ENCODE measurements around the gene ARRDC5. TPM values are rescaled to one million over a fixed set of nuclear protein-coding genes. Genes with fewer than 3 reads are reported as not detected.

Gene ARRDC5
- total and polyA plus RNA-seq, 12 donors = 0.06 to 1.1 (median 0.24) TPM; not detected in 2

GRCh38 chr19:4930664-4931063 lies 28.0 kb upstream of the ARRDC5 start:
- Histone ChIP-seq H3K27ac (peak overlapping the region in 2 of 5 donors; percentile 63 to 69), H3K9me3 (replicated peaks in 1 of 3) (no peaks in the 10 kb centered on the region), H3K36me3 (replicated peaks in 1 of 2) (no peaks in the 10 kb centered on the region), H3K4me3 (no peak overlapping the region), H3K27me3 (no peaks in the 10 kb centered on the region), H3K4me1 (replicated peaks in 1 of 2) (peaks cover 9 to 14% of the 10 kb centered on the region in 2 donors)
- TF ChIP-seq CTCF (IDR thresholded peaks at IDR 0.05) (no peak), POLR2A (IDR thresholded peaks at IDR 0.05) (no peak)
- 67 to 93% (median 85%) methylated on average over 15 to 28 of the region's 28 CpGs for WGBS, 4 donors
- intact Hi-C loops (cut with DNase I) = no loop called here
- DNase-seq = peak; percentile 50 to 87 (median 67)

GRCh38 chr19:4929186-4929585 lies 26.5 kb upstream of the ARRDC5 start:
- peak overlapping the region in 2 of 5 donors; percentile 40 to 63 for H3K27ac ChIP-seq
- intact Hi-C loops (cut with DNase I) = no loop called here
- H3K36me3 ChIP-seq (replicated peaks in 1 of 2) = no peaks in the 10 kb centered on the region
- no peaks in the 10 kb centered on the region for H3K9me3 ChIP-seq (replicated peaks in 1 of 3)
- H3K27me3 ChIP-seq = no peaks in the 10 kb centered on the region
- WGBS, 4 donors = 56 to 83% (median 63%) methylated on average over 4 to 22 of the region's 22 CpGs
- peak; percentile 68 to 87 (median 77) for DNase-seq
- TF ChIP-seq CTCF (IDR thresholded peaks at IDR 0.05) (no peak), POLR2A (IDR thresholded peaks at IDR 0.05) (peak in 1 of 2 donors; percentile 39)
- H3K4me3 ChIP-seq = no peak overlapping the region
- H3K4me1 ChIP-seq (replicated peaks in 1 of 2) = peaks cover 9 to 14% of the 10 kb centered on the region in 2 donors

GRCh38 chr19:4923276-4923747 lies 20.6 kb upstream of the ARRDC5 start:
- H3K36me3 ChIP-seq (replicated peaks in 1 of 2) = no peaks in the 10 kb centered on the region
- no peak overlapping the region for H3K4me3 ChIP-seq
- intact Hi-C loops (cut with DNase I) = no loop called here
- peaks cover 6 to 9% of the 10 kb centered on the region in 2 donors for H3K4me1 ChIP-seq (replicated peaks in 1 of 2)
- H3K27ac ChIP-seq = no peak overlapping the region
- no peak for DNase-seq
- 86 to 89% (median 86%) methylated on average over 9 to 21 of the region's 21 CpGs for WGBS, 4 donors
- no peaks in the 10 kb centered on the region for H3K27me3 ChIP-seq
- H3K9me3 ChIP-seq (replicated peaks in 1 of 3) = no peaks in the 10 kb centered on the region
- TF ChIP-seq CTCF (IDR thresholded peaks at IDR 0.05) = no peak
- TF ChIP-seq POLR2A (IDR thresholded peaks at IDR 0.05) = no peak

- no peak overlapping the region for H3K27ac ChIP-seq
- H3K27me3 ChIP-seq = no peaks in the 10 kb centered on the region
- H3K36me3 ChIP-seq (replicated peaks in 1 of 2) = no peaks in the 10 kb centered on the region
- 77 to 87% (median 79%) methylated on average over 21 to 22 of the region's 22 CpGs for WGBS, 4 donors
- no peaks in the 10 kb centered on the region for H3K9me3 ChIP-seq (replicated peaks in 1 of 3)
- H3K4me3 ChIP-seq = no peak overlapping the region
- peaks cover 4 to 8% of the 10 kb centered on the region in 2 donors for H3K4me1 ChIP-seq (replicated peaks in 1 of 2)
- DNase-seq = no peak
- intact Hi-C loops (cut with DNase I) = no loop called here
- TF ChIP-seq POLR2A (IDR thresholded peaks at IDR 0.05) = no peak
Observed at GRCh38 chr19:4922530-4923275, 20.0 kb upstream of the ARRDC5 start.

All from adrenal gland (tissue), 12 donors.